Kidney (tissue), 14 donors: ENCODE measurements around the gene SUPV3L1. TPM values are rescaled to one million over a fixed set of nuclear protein-coding genes. Genes with fewer than 3 reads are reported as not detected.

ENCODE experiments used
- DNase-seq, 5 donors: peaks; one replicate each; pipeline ENCODE4 v3.0.0-alpha.2; 2013 to 2020
- FAIRE-seq: peaks from 2 replicates; lab custom pipeline; 2012; peaks lifted over from hg19 to GRCh38; lab: Jason Lieb, UNC
- H3K27ac ChIP-seq, 2 donors: one replicate each; pipeline ENCODE4 v1.7.0; 2013; ENCODE audit warnings: low read depth in 2 of 2, low read length in 2 of 2, inconsistent platforms in 1 of 2
- H3K27me3 ChIP-seq: one replicate; pipeline ENCODE4 v1.7.1; 2013; ENCODE audit warnings: low read length, inconsistent platforms; ENCODE audit not compliant: control insufficient read depth, insufficient read depth
- H3K36me3 ChIP-seq, 3 donors: one replicate each; pipeline versions ENCODE4 v1.7.0 to v1.7.1; 2013; ENCODE audit warnings: low read length in 3 of 3, control low read depth in 1 of 3, inconsistent platforms in 1 of 3; ENCODE audit not compliant: insufficient read depth in 3 of 3, control insufficient read depth in 2 of 3
- H3K4me1 ChIP-seq, 3 donors: one replicate each; pipeline versions ENCODE4 v1.7.0 to v1.7.1; 2013; ENCODE audit warnings: low read length in 3 of 3, inconsistent platforms in 1 of 3, low read depth in 1 of 3; ENCODE audit not compliant: control insufficient read depth in 2 of 3, insufficient read depth in 2 of 3
- H3K4me3 ChIP-seq, 3 donors: one replicate each; pipeline versions ENCODE4 v1.7.0 to v1.8.1; 2013; ENCODE audit warnings: low read length in 3 of 3, control low read depth in 1 of 3, inconsistent platforms in 1 of 3
- H3K9ac ChIP-seq, 3 donors: one replicate each; pipeline versions ENCODE4 v1.7.0 to v1.7.1; 2013; ENCODE audit warnings: low read length in 3 of 3, control low read depth in 1 of 3, inconsistent platforms in 1 of 3
- H3K9me3 ChIP-seq, 3 donors: one replicate each; pipeline versions ENCODE4 v1.7.0 to v1.7.1; 2013; ENCODE audit warnings: low read length in 3 of 3, control low read depth in 1 of 3, inconsistent platforms in 1 of 3; ENCODE audit not compliant: control insufficient read depth in 2 of 3, insufficient read depth in 1 of 3
- intact Hi-C: fragments of 100-400 bp; cut with DNase I; formaldehyde crosslinking; loops from one replicate; pipeline ENCODE4 v1.11.1; 2022
- polyA plus RNA-seq: library from polyadenylated mRNA; stranded (reverse); fragments of 350-450 nt; fragmentation: Illumina TruSeq; extraction: RNeasy Lipid Tissue Mini Kit (QIAGEN cat#74804); gene quantifications from one replicate; pipeline ENCODE4 v1.2.3, GENCODE V29; 2014; ENCODE audit warnings: low read depth, low replicate concordance; ENCODE audit not compliant: insufficient read depth
- total RNA-seq: library from RNA; stranded (reverse); fragmentation: NEBNext Ultra II Directional; extraction: Animal tissue kit (Norgen Biotek cat#: 25700); gene quantifications from one replicate; pipeline ENCODE4 v1.2.1, GENCODE V29; 2021
- TF ChIP-seq, protein P1 (sequence below): IDR thresholded peaks from 3 replicates; pipeline ENCODE4 v1.5.1; 2012; ENCODE audit warnings: mild to moderate bottlenecking, moderate library complexity, borderline replicate concordance; ENCODE audit not compliant: insufficient read depth; ENCODE audit errors: extremely low read depth
- donor health status: control.
- donor health status: control.
- donor health status: control.
- donor health status: control.
- donor health status: control.
- donor health status: DM: yes; HTN: yes; CAD: no.
- donor health status: Normal renal cell carcinoma (clear cell type).

Gene SUPV3L1
- total and polyA plus RNA-seq, 2 donors from 2014 or later = 25.1 to 48.3 TPM

DNA sequence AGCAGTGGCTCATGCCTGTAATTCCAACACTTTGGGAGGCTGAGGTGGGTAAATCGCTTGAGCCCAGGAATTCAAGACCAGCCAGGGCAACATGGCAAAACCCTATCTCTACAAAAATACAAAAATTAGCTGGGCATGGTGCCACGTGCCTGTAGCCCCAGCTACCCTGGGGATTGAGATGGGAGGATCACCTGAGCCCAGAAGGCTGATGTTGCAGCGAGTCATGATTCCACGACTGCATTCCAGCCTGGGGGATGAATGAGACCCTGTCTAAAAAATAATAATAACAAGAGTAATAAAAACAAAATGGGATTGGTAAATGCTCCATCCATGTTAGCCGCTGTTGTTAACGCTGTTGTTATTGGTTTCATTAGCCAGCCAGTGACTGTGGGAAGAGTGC is 38.8 kb downstream of the SUPV3L1 start:
- H3K4me3 ChIP-seq = no peak overlapping the region
- FAIRE-seq (no peak), DNase-seq (no peak)
- H3K4me1 ChIP-seq = peaks cover 2 to 32% (median 9%) of the 10 kb centered on the region in 3 donors
- no peaks in the 10 kb centered on the region for H3K27me3 ChIP-seq
- intact Hi-C loops = no loop called here
- TF ChIP-seq, protein P1, sequence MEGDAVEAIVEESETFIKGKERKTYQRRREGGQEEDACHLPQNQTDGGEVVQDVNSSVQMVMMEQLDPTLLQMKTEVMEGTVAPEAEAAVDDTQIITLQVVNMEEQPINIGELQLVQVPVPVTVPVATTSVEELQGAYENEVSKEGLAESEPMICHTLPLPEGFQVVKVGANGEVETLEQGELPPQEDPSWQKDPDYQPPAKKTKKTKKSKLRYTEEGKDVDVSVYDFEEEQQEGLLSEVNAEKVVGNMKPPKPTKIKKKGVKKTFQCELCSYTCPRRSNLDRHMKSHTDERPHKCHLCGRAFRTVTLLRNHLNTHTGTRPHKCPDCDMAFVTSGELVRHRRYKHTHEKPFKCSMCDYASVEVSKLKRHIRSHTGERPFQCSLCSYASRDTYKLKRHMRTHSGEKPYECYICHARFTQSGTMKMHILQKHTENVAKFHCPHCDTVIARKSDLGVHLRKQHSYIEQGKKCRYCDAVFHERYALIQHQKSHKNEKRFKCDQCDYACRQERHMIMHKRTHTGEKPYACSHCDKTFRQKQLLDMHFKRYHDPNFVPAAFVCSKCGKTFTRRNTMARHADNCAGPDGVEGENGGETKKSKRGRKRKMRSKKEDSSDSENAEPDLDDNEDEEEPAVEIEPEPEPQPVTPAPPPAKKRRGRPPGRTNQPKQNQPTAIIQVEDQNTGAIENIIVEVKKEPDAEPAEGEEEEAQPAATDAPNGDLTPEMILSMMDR = no peak
- peaks cover 0 to 6% (median 0%) of the 10 kb centered on the region in 3 donors for H3K9me3 ChIP-seq
- H3K36me3 ChIP-seq = no peaks in the 10 kb centered on the region
- H3K27ac ChIP-seq = no peak overlapping the region
- no peak overlapping the region for H3K9ac ChIP-seq

DNA sequence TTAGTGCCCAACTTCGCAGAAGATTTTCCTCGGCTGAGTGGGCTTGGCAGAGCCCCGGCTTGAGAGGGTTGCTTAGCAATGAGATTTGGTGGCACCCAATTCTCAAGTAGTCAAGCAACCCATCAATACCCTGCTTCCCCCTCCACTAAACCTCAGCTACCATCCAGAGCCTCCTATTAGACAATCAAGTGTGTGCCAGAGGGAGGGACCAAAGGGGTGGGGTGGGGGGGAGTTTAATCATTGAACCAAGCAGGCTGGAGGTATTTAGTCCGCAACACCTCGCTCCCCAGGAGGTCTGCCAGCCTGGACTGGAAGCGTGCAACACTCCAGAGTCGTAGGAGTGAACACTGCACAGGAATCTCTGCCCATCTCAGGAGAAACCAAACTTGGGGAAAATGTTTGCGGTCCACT is 40.0 kb downstream of the SUPV3L1 start, which contains the start of gene HKDC1:
Gene HKDC1, plus strand, starts transcription at position 292 of the 411 bp plus-strand sequence. Its CDS starts 104 bp downstream, at position 396.
- H3K27ac ChIP-seq = peak within 1 kb of the TSS; percentile 45 to 73
- TF ChIP-seq, protein P1 = no peak
- H3K9ac ChIP-seq = peak within 1 kb of the TSS in 1 of 3 donors; percentile 68
- DNase-seq (peak; percentile 62 to 84 (median 79)), FAIRE-seq (no peak)
- peaks cover 2 to 36% (median 10%) of the 10 kb centered on the region in 3 donors for H3K4me1 ChIP-seq
- no peaks in the 10 kb centered on the region for H3K36me3 ChIP-seq
- H3K27me3 ChIP-seq = no peaks in the 10 kb centered on the region
- H3K4me3 ChIP-seq = peak within 1 kb of the TSS; percentile 26 to 60 (median 59)
- intact Hi-C loops = no loop called here
- no peaks in the 10 kb centered on the region for H3K9me3 ChIP-seq

DNA sequence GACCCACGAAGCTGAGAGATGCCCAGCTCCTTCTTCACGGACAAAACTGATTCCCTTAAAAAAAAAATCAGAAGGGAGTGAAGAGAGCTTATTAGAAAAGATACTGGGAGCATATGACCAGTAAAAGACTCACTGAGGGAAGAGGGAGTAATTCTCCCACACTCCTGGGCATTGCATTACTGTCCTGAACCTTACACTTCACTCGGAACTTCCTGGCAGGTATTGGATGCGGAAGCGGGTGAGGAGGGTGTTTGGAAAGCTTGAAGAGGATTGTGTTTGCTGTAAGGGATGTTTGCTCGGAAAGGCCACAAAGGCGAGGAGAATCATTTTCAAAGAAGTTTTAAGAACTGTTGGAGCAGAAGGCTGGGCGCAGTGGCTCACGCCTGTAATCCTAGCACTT is 40.5 kb downstream of the SUPV3L1 start:
- peak overlapping the region; percentile 26 to 60 (median 26) for H3K4me3 ChIP-seq
- H3K36me3 ChIP-seq = no peaks in the 10 kb centered on the region
- H3K9ac ChIP-seq = peak overlapping the region in 1 of 3 donors; percentile 51
- peak overlapping the region; percentile 32 to 56 for H3K27ac ChIP-seq
- FAIRE-seq = no peak
- TF ChIP-seq, protein P1 = no peak
- DNase-seq = peak in 1 of 5 donors; percentile 28
- intact Hi-C loops = no loop called here
- no peaks in the 10 kb centered on the region for H3K9me3 ChIP-seq
- H3K4me1 ChIP-seq = peaks cover 2 to 40% (median 12%) of the 10 kb centered on the region in 3 donors
- H3K27me3 ChIP-seq = no peaks in the 10 kb centered on the region
